ENCODE data around the gene ACOXL. TPM values are rescaled to one million over a fixed set of nuclear protein-coding genes. Genes with fewer than 3 reads are reported as not detected.

ACOXL gene
- total and polyA plus RNA-seq, 2 experiments from 2014 or later: not detected

GRCh38 chr2:110909501-110909900 is 177.1 kb downstream of the ACOXL start:
- H4K20me1 ChIP-seq (ENCODE audit: insufficient read depth): no peaks in the 10 kb centered on the region
- H3K4me1 ChIP-seq (ENCODE audit: insufficient read depth): no peaks in the 10 kb centered on the region
- no peak overlapping the region for H3K27ac ChIP-seq
- H3K79me2 ChIP-seq (ENCODE audit: insufficient read depth): no peaks in the 10 kb centered on the region
- H2AFZ ChIP-seq: no peak overlapping the region
- H3K9ac ChIP-seq: no peak overlapping the region
- in situ Hi-C loops (cut with MboI): no loop called here
- 69 to 76% methylated on average over 3 of the region's 3 CpGs for WGBS, 2 experiments (ENCODE audit: low coverage in 1 of 2, low lambda C conversion rate in 2 of 2, missing lambda C conversion rate in 2 of 2)
- peaks cover 10% of the 10 kb centered on the region; the same call in 1 of the 2 replicates for H3K27me3 ChIP-seq (replicated peaks; ENCODE audit: insufficient read depth)
- no peak overlapping the region for H3K4me3 ChIP-seq
- H3K36me3 ChIP-seq (ENCODE audit: low read depth): no peaks in the 10 kb centered on the region
- no peak overlapping the region for H3K4me2 ChIP-seq (ENCODE audit: unreplicated experiment)
- no peaks in the 10 kb centered on the region for H3F3A ChIP-seq (ENCODE audit: insufficient read depth)
- no peaks in the 10 kb centered on the region for H3K9me3 ChIP-seq (ENCODE audit: low read depth)
- DNase-seq: no peak
- TF ChIP-seq EZH2phosphoT487 (IDR thresholded peaks at IDR 0.05; ENCODE audit: insufficient read depth, low read depth) (no peak), EZH2 (IDR thresholded peaks at IDR 0.05; ENCODE audit: insufficient read depth, poor library complexity, severe bottlenecking) (no peak)
- H3K9me2 ChIP-seq (ENCODE audit: insufficient read depth): no peaks in the 10 kb centered on the region

DNA sequence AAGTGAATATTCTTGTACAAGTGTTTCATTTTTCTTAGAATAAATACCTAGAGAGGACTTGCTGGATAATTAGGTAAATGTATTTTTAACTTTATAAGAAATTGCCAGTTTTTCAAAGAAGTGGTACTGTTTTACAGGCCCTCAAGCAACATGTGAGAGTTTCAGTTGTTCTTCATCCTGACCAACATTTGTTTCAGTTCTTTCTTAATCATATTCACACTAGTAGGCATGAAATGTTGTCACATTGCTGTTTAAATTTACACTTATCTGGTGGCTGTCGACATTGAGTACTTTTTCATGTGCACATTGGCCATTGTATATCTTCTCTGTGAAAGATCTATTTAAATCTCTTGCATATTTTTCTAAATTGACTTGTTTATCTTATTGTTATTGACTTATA is 178.1 kb downstream of the ACOXL start:
- H3K4me3 ChIP-seq: no peak overlapping the region
- H4K20me1 ChIP-seq (ENCODE audit: insufficient read depth): no peaks in the 10 kb centered on the region
- no peaks in the 10 kb centered on the region for H3K9me3 ChIP-seq (ENCODE audit: low read depth)
- TF ChIP-seq EZH2 (IDR thresholded peaks at IDR 0.05; ENCODE audit: insufficient read depth, poor library complexity, severe bottlenecking) (no peak), EZH2phosphoT487 (IDR thresholded peaks at IDR 0.05; ENCODE audit: insufficient read depth, low read depth) (no peak)
- H3K36me3 ChIP-seq (ENCODE audit: low read depth): no peaks in the 10 kb centered on the region
- no peak overlapping the region for H3K4me2 ChIP-seq (ENCODE audit: unreplicated experiment)
- no peak for DNase-seq
- 2 to 5% methylated on average over 1 of the region's 1 CpG for WGBS, 2 experiments (ENCODE audit: low coverage in 1 of 2, low lambda C conversion rate in 2 of 2, missing lambda C conversion rate in 2 of 2)
- H3K79me2 ChIP-seq (ENCODE audit: insufficient read depth): no peaks in the 10 kb centered on the region
- peaks cover 10% of the 10 kb centered on the region; the same call in 1 of the 2 replicates for H3K27me3 ChIP-seq (replicated peaks; ENCODE audit: insufficient read depth)
- H3K9me2 ChIP-seq (ENCODE audit: insufficient read depth): no peaks in the 10 kb centered on the region
- no peaks in the 10 kb centered on the region for H3F3A ChIP-seq (ENCODE audit: insufficient read depth)
- H2AFZ ChIP-seq: no peak overlapping the region
- in situ Hi-C loops (cut with MboI): no loop called here
- no peak overlapping the region for H3K9ac ChIP-seq
- H3K4me1 ChIP-seq (ENCODE audit: insufficient read depth): no peaks in the 10 kb centered on the region
- H3K27ac ChIP-seq: no peak overlapping the region

- Histone ChIP-seq H3K36me3 (ENCODE audit: low read depth) (no peaks in the 10 kb centered on the region), H4K20me1 (ENCODE audit: insufficient read depth) (no peaks in the 10 kb centered on the region), H3K4me3 (no peak overlapping the region), H3K79me2 (ENCODE audit: insufficient read depth) (no peaks in the 10 kb centered on the region), H3K27me3 (replicated peaks; ENCODE audit: insufficient read depth) (peaks cover 10% of the 10 kb centered on the region; the same call in 1 of the 2 replicates), H3F3A (ENCODE audit: insufficient read depth) (no peaks in the 10 kb centered on the region), H3K9me2 (ENCODE audit: insufficient read depth) (no peaks in the 10 kb centered on the region), H3K4me1 (ENCODE audit: insufficient read depth) (no peaks in the 10 kb centered on the region), H3K4me2 (ENCODE audit: unreplicated experiment) (no peak overlapping the region), H2AFZ (no peak overlapping the region), H3K27ac (no peak overlapping the region), H3K9me3 (ENCODE audit: low read depth) (no peaks in the 10 kb centered on the region), H3K9ac (no peak overlapping the region)
- TF ChIP-seq EZH2phosphoT487 (IDR thresholded peaks at IDR 0.05; ENCODE audit: insufficient read depth, low read depth): no peak
- no peak for TF ChIP-seq EZH2 (IDR thresholded peaks at IDR 0.05; ENCODE audit: insufficient read depth, poor library complexity, severe bottlenecking)
- 45 to 54% methylated on average over 1 of the region's 1 CpG for WGBS, 2 experiments (ENCODE audit: low coverage in 1 of 2, low lambda C conversion rate in 2 of 2, missing lambda C conversion rate in 2 of 2)
- in situ Hi-C loops (cut with MboI): no loop called here
- DNase-seq: no peak
These were observed 187.4 kb downstream of the ACOXL start for GRCh38 chr2:110919738-110920137.

GRCh38 chr2:110925479-110925878 is 193.1 kb downstream of the ACOXL start:
- H3K9me2 ChIP-seq (ENCODE audit: insufficient read depth): no peaks in the 10 kb centered on the region
- H4K20me1 ChIP-seq (ENCODE audit: insufficient read depth): no peaks in the 10 kb centered on the region
- no peak overlapping the region for H3K4me3 ChIP-seq
- H3K4me2 ChIP-seq (ENCODE audit: unreplicated experiment): no peak overlapping the region
- H2AFZ ChIP-seq: no peak overlapping the region
- H3K36me3 ChIP-seq (ENCODE audit: low read depth): no peaks in the 10 kb centered on the region
- no peak overlapping the region for H3K9ac ChIP-seq
- no peak overlapping the region for H3K27ac ChIP-seq
- peaks cover 10% of the 10 kb centered on the region for H3K27me3 ChIP-seq (replicated peaks; ENCODE audit: insufficient read depth)
- H3K4me1 ChIP-seq (ENCODE audit: insufficient read depth): no peaks in the 10 kb centered on the region
- no peak for TF ChIP-seq EZH2phosphoT487 (IDR thresholded peaks at IDR 0.05; ENCODE audit: insufficient read depth, low read depth)
- TF ChIP-seq EZH2 (IDR thresholded peaks at IDR 0.05; ENCODE audit: insufficient read depth, poor library complexity, severe bottlenecking): no peak
- no peaks in the 10 kb centered on the region for H3K79me2 ChIP-seq (ENCODE audit: insufficient read depth)
- no peaks in the 10 kb centered on the region for H3F3A ChIP-seq (ENCODE audit: insufficient read depth)
- no peaks in the 10 kb centered on the region for H3K9me3 ChIP-seq (ENCODE audit: low read depth)
- in situ Hi-C loops (cut with MboI): no loop called here
- no peak for DNase-seq

GRCh38 chr2:110927526-110927925 is 195.2 kb downstream of the ACOXL start:
- H3K9ac ChIP-seq: no peak overlapping the region
- H4K20me1 ChIP-seq (ENCODE audit: insufficient read depth): no peaks in the 10 kb centered on the region
- H3F3A ChIP-seq (ENCODE audit: insufficient read depth): peaks cover 5% of the 10 kb centered on the region; the same call in 1 of the 2 replicates
- H3K4me3 ChIP-seq: no peak overlapping the region
- no peak overlapping the region for H3K27ac ChIP-seq
- TF ChIP-seq EZH2 (IDR thresholded peaks at IDR 0.05; ENCODE audit: insufficient read depth, poor library complexity, severe bottlenecking) (no peak), EZH2phosphoT487 (IDR thresholded peaks at IDR 0.05; ENCODE audit: insufficient read depth, low read depth) (no peak)
- no peak for DNase-seq
- H3K9me3 ChIP-seq (ENCODE audit: low read depth): no peaks in the 10 kb centered on the region
- WGBS, 2 experiments (ENCODE audit: low coverage in 1 of 2, low lambda C conversion rate in 2 of 2, missing lambda C conversion rate in 2 of 2): 52 to 62% methylated on average over 3 of the region's 3 CpGs
- in situ Hi-C loops (cut with MboI): no loop called here
- H3K4me1 ChIP-seq (ENCODE audit: insufficient read depth): no peaks in the 10 kb centered on the region
- H3K36me3 ChIP-seq (ENCODE audit: low read depth): no peaks in the 10 kb centered on the region
- no peak overlapping the region for H2AFZ ChIP-seq
- no peaks in the 10 kb centered on the region; the same call in 1 of the 2 replicates for H3K27me3 ChIP-seq (replicated peaks; ENCODE audit: insufficient read depth)
- H3K9me2 ChIP-seq (ENCODE audit: insufficient read depth): no peaks in the 10 kb centered on the region
- H3K79me2 ChIP-seq (ENCODE audit: insufficient read depth): no peaks in the 10 kb centered on the region
- H3K4me2 ChIP-seq (ENCODE audit: unreplicated experiment): no peak overlapping the region
